Chondrocyte (in vitro differentiated cells): Measurements from ENCODE around the gene LCE1C. TPM values are rescaled to one million over a fixed set of nuclear protein-coding genes. Genes with fewer than 3 reads are reported as not detected.

ENCODE experiments used
- DNase-seq: peaks from one replicate; pipeline ENCODE4 v3.0.0; 2021; ENCODE audit warnings: mixed read lengths, low spot score
- H3K27ac Mint-ChIP-seq: one replicate; pipeline ENCODE4 v1.8.0; 2021; ENCODE audit warnings: mild to moderate bottlenecking, moderate library complexity, mixed read lengths; ENCODE audit not compliant: unreplicated experiment
- H3K27me3 Mint-ChIP-seq: 2 replicates; pipeline ENCODE4 v1.8.0; 2021; ENCODE audit warnings: low read depth, mixed read lengths
- H3K36me3 Mint-ChIP-seq: 2 replicates; pipeline ENCODE4 v1.8.0; 2021; ENCODE audit warnings: low read depth, mixed read lengths
- H3K4me1 Mint-ChIP-seq: 2 replicates; pipeline ENCODE4 v1.8.0; 2021; ENCODE audit warnings: low read depth, mild to moderate bottlenecking, mixed read lengths
- H3K4me3 Mint-ChIP-seq: one replicate; pipeline ENCODE4 v1.8.0; 2021; ENCODE audit warnings: mild to moderate bottlenecking, moderate library complexity, mixed read lengths; ENCODE audit not compliant: unreplicated experiment
- H3K9me3 Mint-ChIP-seq: 2 replicates; pipeline ENCODE4 v1.8.0; 2021; ENCODE audit warnings: low read depth, mixed read lengths
- CTCF ChIP-seq: fragments of 200-600 bp; sonication (generic); IDR thresholded peaks from 2 replicates; pipeline ENCODE4 v1.5.0; 2021; ENCODE audit warnings: antibody characterized with exemption, mild to moderate bottlenecking, moderate library complexity
- total RNA-seq: library from RNA; stranded (reverse); gene quantifications from 3 replicates; pipeline ENCODE4 v1.2.1, GENCODE V29; 2021

Gene LCE1C
- total RNA-seq, 1 donor from 2014 or later = not detected

- Mint-ChIP-seq H3K27me3 (no peaks in the 10 kb centered on the region), H3K4me1 (no peaks in the 10 kb centered on the region), H3K4me3 (no peak overlapping the region), H3K36me3 (no peaks in the 10 kb centered on the region), H3K27ac (no peak overlapping the region), H3K9me3 (peaks cover 31% of the 10 kb centered on the region)
- no peak for TF ChIP-seq CTCF
- no peak for DNase-seq
Measured at GRCh38 chr1:152761609-152762213, 44.7 kb downstream of the LCE1C start.

- no peak for DNase-seq
- no peak for TF ChIP-seq CTCF
- H3K9me3 Mint-ChIP-seq = peaks cover 35% of the 10 kb centered on the region
- no peaks in the 10 kb centered on the region for H3K36me3 Mint-ChIP-seq
- H3K4me1 Mint-ChIP-seq = no peaks in the 10 kb centered on the region
- H3K27ac Mint-ChIP-seq = no peak overlapping the region
- H3K4me3 Mint-ChIP-seq = no peak overlapping the region
- H3K27me3 Mint-ChIP-seq = no peaks in the 10 kb centered on the region
Measured at GRCh38 chr1:152760551-152761190, 45.8 kb downstream of the LCE1C start.

GRCh38 chr1:152759453-152760173 lies 46.8 kb downstream of the LCE1C start:
- Mint-ChIP-seq H3K4me1 (no peaks in the 10 kb centered on the region), H3K27ac (no peak overlapping the region), H3K36me3 (no peaks in the 10 kb centered on the region), H3K9me3 (peaks cover 37% of the 10 kb centered on the region), H3K27me3 (no peaks in the 10 kb centered on the region), H3K4me3 (no peak overlapping the region)
- no peak for DNase-seq
- TF ChIP-seq CTCF = no peak

- no peaks in the 10 kb centered on the region for H3K27me3 Mint-ChIP-seq
- H3K4me3 Mint-ChIP-seq = no peak overlapping the region
- peaks cover 44% of the 10 kb centered on the region for H3K9me3 Mint-ChIP-seq
- H3K36me3 Mint-ChIP-seq = no peaks in the 10 kb centered on the region
- no peaks in the 10 kb centered on the region for H3K4me1 Mint-ChIP-seq
- no peak for DNase-seq
- H3K27ac Mint-ChIP-seq = no peak overlapping the region
- no peak for TF ChIP-seq CTCF
Measured at GRCh38 chr1:152758636-152759035, 47.8 kb downstream of the LCE1C start.

GRCh38 chr1:152757747-152758146 lies 48.7 kb downstream of the LCE1C start, which contains the start of gene KPRP:
KPRP (plus strand) TSS chr1:152758025; CDS start chr1:152759589, 1,564 bp downstream.
- no peaks in the 10 kb centered on the region for H3K4me1 Mint-ChIP-seq
- H3K9me3 Mint-ChIP-seq = peaks cover 42% of the 10 kb centered on the region

More at GRCh38 chr1:152757747-152758146, 48.7 kb downstream of the LCE1C start, which contains the start of gene KPRP:
- Mint-ChIP-seq H3K27me3 (no peaks in the 10 kb centered on the region), H3K4me3 (no peak within 1 kb of the TSS), H3K27ac (no peak within 1 kb of the TSS), H3K36me3 (no peaks in the 10 kb centered on the region)
- TF ChIP-seq CTCF = no peak
- DNase-seq = no peak
